ENCODE measurements around the gene KRTAP4-12. TPM values are rescaled to one million over a fixed set of nuclear protein-coding genes. Genes with fewer than 3 reads are reported as not detected.
"Not testable (repeated sequence)": the region's sequence is repeated elsewhere in the genome, so short reads cannot be mapped to it uniquely, and the experiment has no call there.

The KRTAP4-12 gene
- total RNA-seq, 1 experiment from 2014 or later: not detected

DNA sequence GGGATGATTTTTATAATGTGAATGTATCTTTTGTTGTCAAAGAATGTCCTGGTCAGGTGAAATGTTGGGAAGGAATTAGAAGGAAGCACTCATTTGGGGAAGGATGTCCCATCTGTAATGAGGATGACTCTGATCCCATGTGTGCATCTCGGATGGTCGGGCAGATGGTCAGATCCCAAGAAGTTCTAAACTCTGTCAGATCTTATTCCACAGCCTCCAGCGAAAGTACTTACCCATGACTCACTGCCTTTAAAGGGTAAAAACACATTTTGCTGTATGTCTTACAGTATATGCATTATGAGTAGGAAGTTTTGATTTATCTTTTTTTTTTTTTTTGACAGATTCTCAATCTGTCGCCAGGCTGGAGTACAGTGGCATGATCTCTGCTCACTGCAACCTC is 5.3 kb downstream of the KRTAP4-12 start:
- TF ChIP-seq EZH2phosphoT487 (IDR thresholded peaks at IDR 0.05; ENCODE audit: borderline replicate concordance): no peak
- TF ChIP-seq POLR2AphosphoS5 (IDR thresholded peaks at IDR 0.05; ENCODE audit: low read depth, low read length): no peak
- no peak for TF ChIP-seq SIN3A (IDR thresholded peaks at IDR 0.05; ENCODE audit: low read depth)
- no peak for TF ChIP-seq ZFX (IDR thresholded peaks at IDR 0.05)
- TF ChIP-seq, protein P1, sequence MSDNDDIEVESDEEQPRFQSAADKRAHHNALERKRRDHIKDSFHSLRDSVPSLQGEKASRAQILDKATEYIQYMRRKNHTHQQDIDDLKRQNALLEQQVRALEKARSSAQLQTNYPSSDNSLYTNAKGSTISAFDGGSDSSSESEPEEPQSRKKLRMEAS (IDR thresholded peaks at IDR 0.05): no peak
- no peak for TF ChIP-seq FOSL1 (IDR thresholded peaks at IDR 0.05; ENCODE audit: low read depth)
- H3K9me2 ChIP-seq (ENCODE audit: insufficient read depth): no peaks in the 10 kb centered on the region
- H3K9me3 ChIP-seq (ENCODE audit: control insufficient read depth in 1 of 2, insufficient read depth in 1 of 2, low read depth in 1 of 2, low read length in 2 of 2): peaks cover 0 to 6% of the 10 kb centered on the region in 2 experiments; a peak in 1 of 4 replicates
- H3K36me3 ChIP-seq (ENCODE audit: control insufficient read depth in 1 of 2, insufficient read depth in 2 of 2, low read length in 2 of 2): 0 out of 4 replicates have a peak, but pooled peaks cover 0 to 2% of the 10 kb centered on the region in 2 experiments
- no peak overlapping the region for H3K27ac ChIP-seq (ENCODE audit: low read depth, low read length)
- intact Hi-C loops (cut with micrococcal nuclease): no loop called here
- peaks cover 0 to 20% of the 10 kb centered on the region in 2 experiments; a peak in 2 of 4 replicates for H3K4me1 ChIP-seq (ENCODE audit: control insufficient read depth in 1 of 2, insufficient read depth in 2 of 2, low read length in 2 of 2)
- CTCF ChIA-PET: no interaction called here
- H3K4me2 ChIP-seq (ENCODE audit: low read length): no peak overlapping the region
- BruUV-seq (replicated peaks): no TSS peak
- DNase-seq (ENCODE audit: low read depth, low spot score) (no peak), ATAC-seq (no peak)
- H3K9ac ChIP-seq (ENCODE audit: low read length): no peak overlapping the region
- no peaks in the 10 kb centered on the region for H3K27me3 ChIP-seq (ENCODE audit: insufficient read depth, low read length)
- H3K4me3 ChIP-seq (replicated peaks in 1 of 2; ENCODE audit: low read depth in 1 of 2, low read length in 2 of 2): no peak overlapping the region
- no peaks in the 10 kb centered on the region for H3K79me2 ChIP-seq (ENCODE audit: insufficient read depth, low read length)
- H4K20me1 ChIP-seq (ENCODE audit: insufficient read depth): no peaks in the 10 kb centered on the region
- no peak overlapping the region for H2AFZ ChIP-seq (ENCODE audit: low read depth, low read length, poor library complexity, severe bottlenecking)
- RAD21 ChIA-PET (ENCODE audit: low non-redundant PET in 1 of 2, low total read pairs in 2 of 2, uncharacterized antibody in 2 of 2, unreplicated experiment in 2 of 2): no interaction called here
- POLR2A ChIA-PET: no interaction called here

- BruUV-seq (replicated peaks); RAD21 ChIA-PET (ENCODE audit: low non-redundant PET in 1 of 2, low total read pairs in 2 of 2, uncharacterized antibody in 2 of 2, unreplicated experiment in 2 of 2); H3K9me2 ChIP-seq (ENCODE audit: insufficient read depth): not testable (repeated sequence)
These were observed 6.1 kb downstream of the KRTAP4-12 start, which contains the start of gene KRTAP4-11 for GRCh38 chr17:41117846-41118386. Gene KRTAP4-11 (minus strand): TSS chr17:41118373. CDS start chr17:41118315, 58 bp downstream.

More at GRCh38 chr17:41117846-41118386, 6.1 kb downstream of the KRTAP4-12 start, which contains the start of gene KRTAP4-11:
- H3K79me2 ChIP-seq (ENCODE audit: insufficient read depth, low read length); H3K27ac ChIP-seq (ENCODE audit: low read depth, low read length); H3K9me3 ChIP-seq (ENCODE audit: control insufficient read depth in 1 of 2, insufficient read depth in 1 of 2, low read depth in 1 of 2, low read length in 2 of 2); H3K36me3 ChIP-seq (ENCODE audit: control insufficient read depth in 1 of 2, insufficient read depth in 2 of 2, low read length in 2 of 2); H3K4me3 ChIP-seq (replicated peaks in 1 of 2; ENCODE audit: low read depth in 1 of 2, low read length in 2 of 2); H3K9ac ChIP-seq (ENCODE audit: low read length); ATAC-seq; H3K27me3 ChIP-seq (ENCODE audit: insufficient read depth, low read length); CTCF ChIA-PET; H4K20me1 ChIP-seq (ENCODE audit: insufficient read depth); intact Hi-C loops (cut with micrococcal nuclease); H2AFZ ChIP-seq (ENCODE audit: low read depth, low read length, poor library complexity, severe bottlenecking); H3K4me2 ChIP-seq (ENCODE audit: low read length); DNase-seq (ENCODE audit: low read depth, low spot score); POLR2A ChIA-PET: not testable (repeated sequence)
- H3K4me1 ChIP-seq (ENCODE audit: control insufficient read depth in 1 of 2, insufficient read depth in 2 of 2, low read length in 2 of 2): peaks cover 0 to 14% of the 10 kb centered on the region in 2 experiments; a peak in 2 of 4 replicates
